Measurements from ENCODE around the gene KCNMA1. TPM values are rescaled to one million over a fixed set of nuclear protein-coding genes. Genes with fewer than 3 reads are reported as not detected.

The KCNMA1 gene
- total and polyA plus RNA-seq, 2 donors (not counting 1 experiment from before 2014, with no cell fraction given), result 0.82 to 3.1 TPM

- no peak for ATAC-seq (ENCODE audit: low read depth)
- Histone ChIP-seq H3K4me3 (ENCODE audit: control extremely low read depth in 1 of 5, extremely low read depth in 1 of 5, insufficient read depth in 1 of 5, low read depth in 2 of 5, low read length in 4 of 5) (no peak overlapping the region), H3K9ac (ENCODE audit: low read length) (no peak overlapping the region), H3K9me3 (ENCODE audit: control extremely low read depth in 1 of 3, control insufficient read depth in 2 of 3, insufficient read depth in 1 of 3, low read length in 2 of 3) (peaks cover 0 to 2% (median 0%) of the 10 kb centered on the region in 3 donors), H4K20me1 (ENCODE audit: control insufficient read depth, insufficient read depth, low read length, poor library complexity, severe bottlenecking) (no peaks in the 10 kb centered on the region), H3K4me2 (replicated peaks; ENCODE audit: low read depth, low read length, poor library complexity, severe bottlenecking) (no peak overlapping the region), H3K4me1 (ENCODE audit: control insufficient read depth in 2 of 2, insufficient read depth in 2 of 2, low read length in 2 of 2) (no peaks in the 10 kb centered on the region), H3K79me2 (ENCODE audit: control insufficient read depth, insufficient read depth, low read length) (no peaks in the 10 kb centered on the region), H3K36me3 (replicated peaks in 1 of 2; ENCODE audit: control extremely low read depth in 1 of 2, control insufficient read depth in 1 of 2, extremely low read depth in 1 of 2, insufficient read depth in 2 of 2, low read length in 1 of 2) (no peaks in the 10 kb centered on the region), H2AFZ (ENCODE audit: insufficient read depth, low read depth, low read length, poor library complexity, severe bottlenecking) (no peak overlapping the region), H3K27ac (ENCODE audit: low read length in 2 of 2) (no peak overlapping the region), H3K27me3 (replicated peaks in 1 of 4; ENCODE audit: control extremely low read depth in 1 of 4, control insufficient read depth in 3 of 4, insufficient read depth in 4 of 4, low read length in 3 of 4) (no peaks in the 10 kb centered on the region)
- POLR2A ChIA-PET, result no interaction called here
- no peaks in the 10 kb centered on the region for H3K27me3 Mint-ChIP-seq
- H3K4me3 Mint-ChIP-seq, result no peak overlapping the region
- WGBS (ENCODE audit: insufficient coverage), result 93% methylated on average over 6 of the region's 7 CpGs
- no peak overlapping the region for H3K27ac Mint-ChIP-seq
- intact Hi-C loops (cut with micrococcal nuclease), result no loop called here
- DNase-seq, result no peak
- CTCF ChIA-PET, result no interaction called here
- TF ChIP-seq CTCF (IDR thresholded peaks at IDR 0.05), result no peak
- TF ChIP-seq EZH2 (IDR thresholded peaks at IDR 0.05; ENCODE audit: borderline replicate concordance, insufficient read depth, low read depth, low read length, poor library complexity, severe bottlenecking), result no peak
- no peaks in the 10 kb centered on the region for H3K9me3 Mint-ChIP-seq (ENCODE audit: insufficient read depth)
- H3K4me1 Mint-ChIP-seq, result no peaks in the 10 kb centered on the region
These were observed 556.1 kb downstream of the KCNMA1 start for GRCh38 chr10:77081481-77081891.

- H3K9ac ChIP-seq (ENCODE audit: low read length), result no peak overlapping the region
- Mint-ChIP-seq H3K27ac (no peak overlapping the region), H3K4me1 (no peaks in the 10 kb centered on the region), H3K27me3 (no peaks in the 10 kb centered on the region), H3K9me3 (ENCODE audit: insufficient read depth) (no peaks in the 10 kb centered on the region), H3K4me3 (no peak overlapping the region)
- no peaks in the 10 kb centered on the region for H3K27me3 ChIP-seq (replicated peaks in 1 of 4; ENCODE audit: control extremely low read depth in 1 of 4, control insufficient read depth in 3 of 4, insufficient read depth in 4 of 4, low read length in 3 of 4)
- TF ChIP-seq EZH2 (IDR thresholded peaks at IDR 0.05; ENCODE audit: borderline replicate concordance, insufficient read depth, low read depth, low read length, poor library complexity, severe bottlenecking) (no peak), CTCF (IDR thresholded peaks at IDR 0.05) (no peak)
- H3K36me3 ChIP-seq (replicated peaks in 1 of 2; ENCODE audit: control extremely low read depth in 1 of 2, control insufficient read depth in 1 of 2, extremely low read depth in 1 of 2, insufficient read depth in 2 of 2, low read length in 1 of 2), result no peaks in the 10 kb centered on the region
- POLR2A ChIA-PET, result no interaction called here
- no peaks in the 10 kb centered on the region for H3K4me1 ChIP-seq (ENCODE audit: control insufficient read depth in 2 of 2, insufficient read depth in 2 of 2, low read length in 2 of 2)
- no peaks in the 10 kb centered on the region for H3K79me2 ChIP-seq (ENCODE audit: control insufficient read depth, insufficient read depth, low read length)
- H3K9me3 ChIP-seq (ENCODE audit: control extremely low read depth in 1 of 3, control insufficient read depth in 2 of 3, insufficient read depth in 1 of 3, low read length in 2 of 3), result peaks cover 0 to 2% (median 0%) of the 10 kb centered on the region in 3 donors
- H3K4me2 ChIP-seq (replicated peaks; ENCODE audit: low read depth, low read length, poor library complexity, severe bottlenecking), result no peak overlapping the region
- no peak for DNase-seq
- no peak for ATAC-seq (ENCODE audit: low read depth)
- H4K20me1 ChIP-seq (ENCODE audit: control insufficient read depth, insufficient read depth, low read length, poor library complexity, severe bottlenecking), result no peaks in the 10 kb centered on the region
- H3K27ac ChIP-seq (ENCODE audit: low read length in 2 of 2), result no peak overlapping the region
- H2AFZ ChIP-seq (ENCODE audit: insufficient read depth, low read depth, low read length, poor library complexity, severe bottlenecking), result no peak overlapping the region
- CTCF ChIA-PET, result no interaction called here
- WGBS (ENCODE audit: insufficient coverage), result no CpG with 5 or more reads among the region's 6 CpGs
- no peak overlapping the region for H3K4me3 ChIP-seq (ENCODE audit: control extremely low read depth in 1 of 5, extremely low read depth in 1 of 5, insufficient read depth in 1 of 5, low read depth in 2 of 5, low read length in 4 of 5)
- intact Hi-C loops (cut with micrococcal nuclease), result no loop called here
These were observed 557.1 kb downstream of the KCNMA1 start for GRCh38 chr10:77080361-77081027.

Measured in B cell (primary cell).